B cell (primary cell): ENCODE results near the gene RHOV. TPM values are rescaled to one million over a fixed set of nuclear protein-coding genes. Genes with fewer than 3 reads are reported as not detected.

ENCODE experiments used
- ATAC-seq: fragments of 200-7000 bp; cut with Tn5 transposase; one replicate; pipeline ENCODE4 v1.10.0; 2021; ENCODE audit warnings: low read depth, mild to moderate bottlenecking, moderate number of reproducible peaks, moderate library complexity
- CTCF ChIA-PET: fragments of 350-600 bp; sonication (Branson Sonifier 250); formaldehyde crosslinking; loops from one replicate; lab custom pipeline; 2021; ENCODE audit warnings: antibody characterized with exemption, inconsistent platforms; lab: Charles Lee
- POLR2A ChIA-PET: fragments of 350-600 bp; sonication (Branson Sonifier 250); formaldehyde crosslinking; loops from one replicate; lab custom pipeline; 2021; ENCODE audit warnings: antibody characterized with exemption; lab: Charles Lee
- DNase-seq: peaks from one replicate; pipeline ENCODE4 v3.0.0; 2013
- H2AFZ ChIP-seq: 2 replicates; pipeline ENCODE4 v1.6.1; 2012; ENCODE audit warnings: mild to moderate bottlenecking, low read depth, low read length; ENCODE audit not compliant: insufficient read depth, poor library complexity, severe bottlenecking
- H3K27ac ChIP-seq, 2 donors: 1 replicate in 1 of 2; 2 replicates in 1 of 2; pipeline ENCODE4 v1.5.1; 2012 to 2013; ENCODE audit warnings: low read length in 2 of 2, mild to moderate bottlenecking in 2 of 2, moderate library complexity in 1 of 2
- H3K27me3 ChIP-seq, 4 experiments: fragments of 200-600 bp in 1 of 4; sonication (generic) in 1 of 4; replicated peaks in 1 of 4; 1 replicate in 2 of 4; 2 replicates in 2 of 4; pipeline versions ENCODE4 v1.6.1 to v1.7.0; 2013 to 2016; ENCODE audit warnings: low read length in 3 of 4, mild to moderate bottlenecking in 2 of 4, mixed read lengths in 1 of 4, moderate library complexity in 1 of 4; ENCODE audit not compliant: insufficient read depth in 4 of 4, control insufficient read depth in 3 of 4; ENCODE audit errors: control extremely low read depth in 1 of 4
- H3K36me3 ChIP-seq, 2 experiments: replicated peaks in 1 of 2; 1 replicate in 1 of 2; 2 replicates in 1 of 2; pipeline versions ENCODE4 v1.6.1 to v1.7.1; 2013; ENCODE audit warnings: low read length in 1 of 2; ENCODE audit not compliant: insufficient read depth in 2 of 2, control insufficient read depth in 1 of 2; ENCODE audit errors: control extremely low read depth in 1 of 2, extremely low read depth in 1 of 2
- H3K4me1 ChIP-seq, 2 donors: fragments of 200-600 bp in 1 of 2; sonication (generic) in 1 of 2; 1 replicate in 1 of 2; 2 replicates in 1 of 2; pipeline versions ENCODE4 v1.5.1 to v1.6.1; 2013 to 2017; ENCODE audit warnings: low read length in 2 of 2; ENCODE audit not compliant: control insufficient read depth in 2 of 2, insufficient read depth in 2 of 2
- H3K4me2 ChIP-seq: replicated peaks from 2 replicates; pipeline ENCODE3; 2012; ENCODE audit warnings: mild to moderate bottlenecking, low read depth, low read length; ENCODE audit not compliant: poor library complexity, severe bottlenecking
- H3K4me3 ChIP-seq, 5 experiments: fragments of 200-600 bp in 1 of 5; sonication (generic) in 1 of 5; 1 replicate in 3 of 5; 2 replicates in 2 of 5; pipeline versions ENCODE4 v1.5.1 to v1.7.0; 2011 to 2016; ENCODE audit warnings: low read length in 4 of 5, mild to moderate bottlenecking in 4 of 5, low read depth in 2 of 5, control low read depth in 1 of 5, moderate library complexity in 1 of 5; ENCODE audit not compliant: insufficient read depth in 1 of 5; ENCODE audit errors: control extremely low read depth in 1 of 5, extremely low read depth in 1 of 5
- H3K79me2 ChIP-seq: fragments of 200-600 bp; sonication (generic); one replicate; pipeline ENCODE4 v1.6.0; 2016; ENCODE audit warnings: low read length; ENCODE audit not compliant: control insufficient read depth, insufficient read depth
- H3K9ac ChIP-seq: fragments of 200-600 bp; sonication (generic); 2 replicates; pipeline ENCODE4 v1.6.1; 2017; ENCODE audit warnings: mild to moderate bottlenecking, low read length, moderate library complexity
- H3K9me3 ChIP-seq, 3 donors: one replicate each; pipeline versions ENCODE4 v1.6.1 to v1.7.1; 2013; ENCODE audit warnings: low read length in 2 of 3; ENCODE audit not compliant: control insufficient read depth in 2 of 3, insufficient read depth in 1 of 3; ENCODE audit errors: control extremely low read depth in 1 of 3
- H4K20me1 ChIP-seq: 2 replicates; pipeline ENCODE4 v1.6.0; 2012; ENCODE audit warnings: mild to moderate bottlenecking, low read length; ENCODE audit not compliant: insufficient read depth, control insufficient read depth, poor library complexity, severe bottlenecking
- H3K27ac Mint-ChIP-seq: one replicate; pipeline ENCODE4 v1.8.0; 2021; ENCODE audit warnings: mixed read lengths
- H3K27me3 Mint-ChIP-seq: one replicate; pipeline ENCODE4 v1.8.0; 2021; ENCODE audit warnings: mixed read lengths
- H3K4me1 Mint-ChIP-seq: one replicate; pipeline ENCODE4 v1.8.0; 2021; ENCODE audit warnings: mixed read lengths
- H3K4me3 Mint-ChIP-seq: one replicate; pipeline ENCODE4 v1.8.0; 2021; ENCODE audit warnings: mixed read lengths
- H3K9me3 Mint-ChIP-seq: one replicate; pipeline ENCODE4 v1.8.0; 2022; ENCODE audit warnings: mixed read lengths; ENCODE audit not compliant: insufficient read depth
- EZH2 ChIP-seq: IDR thresholded peaks from 2 replicates; pipeline ENCODE4 v1.6.1; 2012; ENCODE audit warnings: borderline replicate concordance, low read depth, mild to moderate bottlenecking, moderate library complexity, low read length; ENCODE audit not compliant: insufficient read depth, poor library complexity, severe bottlenecking
- WGBS: methylation state at CpG from one replicate; pipeline ENCODE4 v1.1.5; 2013; ENCODE audit warnings: missing lambda C conversion rate; ENCODE audit not compliant: insufficient coverage; 5-methylcytosine and 5-hydroxymethylcytosine counted together
- intact Hi-C: fragments of 100-400 bp; cut with micrococcal nuclease; formaldehyde crosslinking; loops from one replicate; pipeline ENCODE4 v1.10.0; 2022
- polyA plus RNA-seq: library from polyadenylated mRNA; depleted of rRNA; stranded (reverse); fragments of >200 nt; gene quantifications from 2 replicates; pipeline ENCODE4 v1.2.3, GENCODE V29; 2012
- total RNA-seq, 2 donors: library from RNA; stranded (reverse); fragments of 120-200 nt in 1 of 2; gene quantifications; 1 replicate in 1 of 2; 2 replicates in 1 of 2; pipeline versions ENCODE4 v1.2.3 to v1.2.4, GENCODE V29; 2013 to 2022
- TF ChIP-seq, protein P1 (sequence below): fragments of 200-600 bp; IDR thresholded peaks from one replicate; pipeline ENCODE4 v1.8.0; 2022; ENCODE audit warnings: antibody characterized with exemption, mild to moderate bottlenecking

RHOV gene
- total and polyA plus RNA-seq, 2 donors (not counting 1 experiment from before 2014, with no cell fraction given), result 0.54 TPM; not detected in 1

DNA sequence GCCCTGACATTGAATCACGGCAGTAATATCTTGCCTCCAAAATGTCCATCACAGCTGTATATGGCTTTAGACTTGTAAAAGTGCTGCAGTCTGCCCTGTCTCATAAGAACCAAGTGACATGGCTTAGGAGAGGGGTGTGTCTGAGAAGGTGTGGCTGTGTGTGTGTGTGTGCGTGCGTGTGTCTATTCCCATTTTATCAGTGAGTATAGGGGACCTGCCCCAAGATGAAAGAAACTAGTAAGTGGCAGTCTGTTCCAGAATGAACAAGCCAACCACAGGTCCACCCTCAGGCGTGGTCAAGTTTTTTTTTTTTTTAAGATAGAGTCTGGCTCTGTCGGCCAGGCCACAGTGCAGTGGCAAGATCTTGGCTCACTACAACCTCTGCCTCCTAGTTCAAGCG lies 5.6 kb upstream of the RHOV start:
- ChIA-PET CTCF (interaction anchor here (0.6 to 2.8 kb wide), 2 partner anchors 12 to 25 kb away, joined by 3 to 9 read pairs; no protein-coding TSS in a partner anchor), POLR2A (no interaction called here)
- peaks cover 0 to 7% (median 0%) of the 10 kb centered on the region in 3 donors for H3K9me3 ChIP-seq
- intact Hi-C loops, result no loop called here
- no peak overlapping the region for H3K4me2 ChIP-seq
- H3K27ac Mint-ChIP-seq, result no peak overlapping the region
- no peak overlapping the region for H2AFZ ChIP-seq
- no peaks in the 10 kb centered on the region for H3K36me3 ChIP-seq
- peaks cover 5% of the 10 kb centered on the region for H3K4me1 Mint-ChIP-seq
- H3K9ac ChIP-seq, result no peak overlapping the region
- H4K20me1 ChIP-seq, result no peaks in the 10 kb centered on the region
- ATAC-seq, result no peak
- no peaks in the 10 kb centered on the region for H3K9me3 Mint-ChIP-seq
- H3K4me3 Mint-ChIP-seq, result no peak overlapping the region
- H3K4me1 ChIP-seq, result peaks cover 2% of the 10 kb centered on the region in 2 donors
- no peak for TF ChIP-seq EZH2
- TF ChIP-seq, protein P1, sequence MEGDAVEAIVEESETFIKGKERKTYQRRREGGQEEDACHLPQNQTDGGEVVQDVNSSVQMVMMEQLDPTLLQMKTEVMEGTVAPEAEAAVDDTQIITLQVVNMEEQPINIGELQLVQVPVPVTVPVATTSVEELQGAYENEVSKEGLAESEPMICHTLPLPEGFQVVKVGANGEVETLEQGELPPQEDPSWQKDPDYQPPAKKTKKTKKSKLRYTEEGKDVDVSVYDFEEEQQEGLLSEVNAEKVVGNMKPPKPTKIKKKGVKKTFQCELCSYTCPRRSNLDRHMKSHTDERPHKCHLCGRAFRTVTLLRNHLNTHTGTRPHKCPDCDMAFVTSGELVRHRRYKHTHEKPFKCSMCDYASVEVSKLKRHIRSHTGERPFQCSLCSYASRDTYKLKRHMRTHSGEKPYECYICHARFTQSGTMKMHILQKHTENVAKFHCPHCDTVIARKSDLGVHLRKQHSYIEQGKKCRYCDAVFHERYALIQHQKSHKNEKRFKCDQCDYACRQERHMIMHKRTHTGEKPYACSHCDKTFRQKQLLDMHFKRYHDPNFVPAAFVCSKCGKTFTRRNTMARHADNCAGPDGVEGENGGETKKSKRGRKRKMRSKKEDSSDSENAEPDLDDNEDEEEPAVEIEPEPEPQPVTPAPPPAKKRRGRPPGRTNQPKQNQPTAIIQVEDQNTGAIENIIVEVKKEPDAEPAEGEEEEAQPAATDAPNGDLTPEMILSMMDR, result no peak
- peaks cover 0 to 6% (median 0%) of the 10 kb centered on the region in 4 experiments for H3K27me3 ChIP-seq
- H3K4me3 ChIP-seq, result no peak overlapping the region
- H3K27ac ChIP-seq, result no peak overlapping the region
- no peak for DNase-seq
- 93% methylated on average over 4 of the region's 6 CpGs for WGBS
- H3K79me2 ChIP-seq, result no peaks in the 10 kb centered on the region
- peaks cover 3% of the 10 kb centered on the region for H3K27me3 Mint-ChIP-seq

DNA sequence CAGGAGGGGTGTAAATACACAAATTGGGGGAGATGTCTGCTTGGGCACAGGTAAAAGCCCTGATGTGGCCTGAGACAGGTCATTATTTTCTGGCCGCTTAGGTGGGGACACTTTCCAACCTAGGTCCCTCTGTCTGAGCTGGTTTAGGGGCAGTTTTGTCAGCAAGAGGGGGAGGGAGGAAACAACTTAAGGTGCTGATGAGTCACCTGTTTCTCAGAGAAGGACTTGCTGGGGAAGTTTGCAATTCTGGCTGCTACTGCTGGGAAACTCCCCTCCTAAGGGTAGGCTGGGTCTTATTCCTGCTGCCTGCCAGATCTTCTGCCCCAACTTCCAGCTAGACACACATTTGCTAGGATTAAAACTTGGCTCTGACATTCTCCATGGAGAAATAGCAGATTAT lies 4.8 kb upstream of the RHOV start:
- no CpG with 5 or more reads among the region's 1 CpG for WGBS
- ChIA-PET POLR2A (interaction anchor here (0.6 kb wide), 1 partner anchor 243 kb away, joined by 3 read pairs; no protein-coding TSS in a partner anchor), CTCF (interaction anchor here (0.6 to 2.8 kb wide), 4 partner anchors 10 to 220 kb away, joined by 3 to 9 read pairs (median 6); no protein-coding TSS in a partner anchor)
- H3K27me3 ChIP-seq, result peaks cover 0 to 12% (median 0%) of the 10 kb centered on the region in 4 experiments
- Mint-ChIP-seq H3K4me3 (no peak overlapping the region), H3K27ac (no peak overlapping the region), H3K9me3 (no peaks in the 10 kb centered on the region), H3K4me1 (peaks cover 10% of the 10 kb centered on the region), H3K27me3 (peaks cover 6% of the 10 kb centered on the region)
- no peak overlapping the region for H3K4me2 ChIP-seq
- no peaks in the 10 kb centered on the region for H4K20me1 ChIP-seq
- H3K4me3 ChIP-seq, result no peak overlapping the region
- TF ChIP-seq, protein P1, result no peak
- no peak for TF ChIP-seq EZH2
- no peaks in the 10 kb centered on the region for H3K36me3 ChIP-seq
- no peak overlapping the region for H3K9ac ChIP-seq
- ATAC-seq (peak; percentile 49), DNase-seq (no peak)
- H3K79me2 ChIP-seq, result no peaks in the 10 kb centered on the region
- peaks cover 0 to 7% (median 0%) of the 10 kb centered on the region in 3 donors for H3K9me3 ChIP-seq
- no peak overlapping the region for H2AFZ ChIP-seq
- H3K4me1 ChIP-seq, result peaks cover 6 to 7% of the 10 kb centered on the region in 2 donors
- intact Hi-C loops, result no loop called here
- no peak overlapping the region for H3K27ac ChIP-seq
